ENCODE measurements around the gene INPP5K.

The INPP5K gene

DNA sequence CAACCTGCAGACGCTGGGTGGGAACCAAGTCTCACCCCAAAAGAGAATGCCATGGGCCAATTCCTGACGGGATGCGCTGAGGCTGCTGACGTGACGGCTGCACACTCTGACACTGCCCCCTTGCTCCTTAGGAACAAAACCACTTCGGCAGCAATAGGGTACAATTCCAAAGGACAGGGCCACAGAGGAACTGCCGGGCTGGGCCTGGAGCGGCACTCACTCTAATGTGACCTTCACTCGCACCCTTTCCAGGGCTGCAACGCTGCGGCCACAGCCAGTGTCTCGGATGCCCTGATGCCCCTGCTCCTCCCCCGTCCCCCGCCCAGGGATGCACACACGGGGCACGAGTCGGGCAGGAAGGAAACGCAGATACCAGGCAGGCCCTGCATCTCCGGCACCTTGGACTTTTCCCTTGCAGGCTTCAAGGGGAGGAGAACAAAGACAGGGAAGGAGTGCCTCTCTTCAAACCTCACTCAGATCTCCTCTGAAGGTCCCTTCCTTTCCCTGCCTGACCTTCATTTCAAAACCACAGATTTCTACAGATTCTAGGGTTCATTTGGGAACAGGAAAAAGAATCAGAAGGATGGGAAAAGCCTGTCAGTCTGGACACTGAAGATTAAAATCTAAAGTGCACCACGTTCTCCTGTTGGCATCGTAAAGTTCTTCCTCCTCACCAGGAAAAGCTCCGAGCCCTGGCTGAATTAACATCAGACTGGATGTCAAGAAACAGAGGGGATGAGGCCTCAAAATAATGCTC lies 43.9 kb upstream of the INPP5K start:
- no peaks in the 10 kb centered on the region for H3K9me2 ChIP-seq (replicated peaks; ENCODE audit: control insufficient read depth, low read length)
- H3K36me3 ChIP-seq (ENCODE audit: control insufficient read depth, low read length): peaks cover 50% of the 10 kb centered on the region
- peaks cover 73% of the 10 kb centered on the region for H3K79me2 ChIP-seq (ENCODE audit: control insufficient read depth, low read length)
- peaks cover 72% of the 10 kb centered on the region for H3K4me1 ChIP-seq (ENCODE audit: control insufficient read depth, low read length)
- H3K9me3 ChIP-seq (ENCODE audit: control insufficient read depth, insufficient read depth, low read length): no peaks in the 10 kb centered on the region
- peak overlapping the region; percentile 96 for H3K4me2 ChIP-seq (ENCODE audit: low read length)
- TF ChIP-seq, protein P1, sequence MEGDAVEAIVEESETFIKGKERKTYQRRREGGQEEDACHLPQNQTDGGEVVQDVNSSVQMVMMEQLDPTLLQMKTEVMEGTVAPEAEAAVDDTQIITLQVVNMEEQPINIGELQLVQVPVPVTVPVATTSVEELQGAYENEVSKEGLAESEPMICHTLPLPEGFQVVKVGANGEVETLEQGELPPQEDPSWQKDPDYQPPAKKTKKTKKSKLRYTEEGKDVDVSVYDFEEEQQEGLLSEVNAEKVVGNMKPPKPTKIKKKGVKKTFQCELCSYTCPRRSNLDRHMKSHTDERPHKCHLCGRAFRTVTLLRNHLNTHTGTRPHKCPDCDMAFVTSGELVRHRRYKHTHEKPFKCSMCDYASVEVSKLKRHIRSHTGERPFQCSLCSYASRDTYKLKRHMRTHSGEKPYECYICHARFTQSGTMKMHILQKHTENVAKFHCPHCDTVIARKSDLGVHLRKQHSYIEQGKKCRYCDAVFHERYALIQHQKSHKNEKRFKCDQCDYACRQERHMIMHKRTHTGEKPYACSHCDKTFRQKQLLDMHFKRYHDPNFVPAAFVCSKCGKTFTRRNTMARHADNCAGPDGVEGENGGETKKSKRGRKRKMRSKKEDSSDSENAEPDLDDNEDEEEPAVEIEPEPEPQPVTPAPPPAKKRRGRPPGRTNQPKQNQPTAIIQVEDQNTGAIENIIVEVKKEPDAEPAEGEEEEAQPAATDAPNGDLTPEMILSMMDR (IDR thresholded peaks at IDR 0.05; ENCODE audit: low read depth, low read length, poor library complexity, severe bottlenecking): no peak
- TF ChIP-seq EZH2phosphoT487 (IDR thresholded peaks at IDR 0.05; ENCODE audit: borderline replicate concordance, low read length): no peak
- no peak overlapping the region for H3K4me3 ChIP-seq (ENCODE audit: low read length)
- no peaks in the 10 kb centered on the region for H3K27me3 ChIP-seq (ENCODE audit: control insufficient read depth, low read length)
- H3F3A ChIP-seq (ENCODE audit: control insufficient read depth, insufficient read depth): peaks cover 14% of the 10 kb centered on the region
- H3K27ac ChIP-seq (ENCODE audit: low read depth, low read length): no peak overlapping the region
- H4K20me1 ChIP-seq (ENCODE audit: control insufficient read depth, insufficient read depth, low read depth, low read length): peaks cover 30% of the 10 kb centered on the region

DNA sequence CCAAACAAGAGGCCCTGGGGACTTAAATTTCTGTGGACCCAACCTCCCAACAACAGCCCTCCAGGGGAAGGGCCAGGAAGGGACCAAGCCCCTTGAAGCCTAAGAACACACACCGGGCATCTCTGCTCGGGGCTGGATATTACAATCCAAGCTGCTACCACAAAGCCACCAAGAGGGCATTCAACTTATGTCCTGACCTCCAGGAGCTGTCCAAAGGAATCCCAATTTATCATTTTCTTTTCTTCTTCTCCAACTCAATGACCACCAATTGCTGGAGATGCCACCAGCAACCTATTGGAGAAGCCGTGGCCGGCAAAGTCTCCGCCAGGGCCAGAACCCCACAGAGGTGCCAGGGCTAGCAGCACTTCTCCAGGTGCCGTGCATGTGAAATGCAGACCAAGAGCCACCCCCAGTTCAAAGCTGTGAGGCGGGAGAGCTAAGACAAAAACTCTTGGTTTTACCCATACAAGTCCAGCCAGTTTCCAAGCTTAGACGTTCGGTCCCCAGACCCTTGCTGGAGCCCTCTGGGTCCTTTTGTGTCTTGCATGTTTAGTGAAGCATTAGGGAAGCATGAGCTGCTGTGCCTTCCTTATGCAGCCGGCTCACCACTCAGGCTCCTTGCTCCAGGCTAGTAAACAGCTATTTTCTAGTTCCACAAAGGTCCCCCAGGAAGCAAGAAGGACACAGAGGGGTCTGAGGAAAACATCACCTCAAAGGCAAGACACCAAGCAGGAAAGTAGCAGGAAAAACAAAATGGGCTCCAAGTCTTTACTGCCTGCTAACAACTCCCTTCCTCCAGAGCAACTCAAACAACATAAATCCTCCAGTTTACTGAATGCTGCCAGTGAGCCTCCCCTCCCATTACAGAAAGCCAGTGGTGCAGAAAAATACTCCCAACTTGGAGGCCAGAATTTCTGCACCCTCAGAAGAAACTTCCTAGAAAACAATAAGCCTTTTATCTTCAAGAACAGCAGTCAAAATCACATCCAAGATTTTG lies 42.9 kb upstream of the INPP5K start:
- Histone ChIP-seq H3K9me3 (ENCODE audit: control insufficient read depth, insufficient read depth, low read length) (no peaks in the 10 kb centered on the region), H4K20me1 (ENCODE audit: control insufficient read depth, insufficient read depth, low read depth, low read length) (peaks cover 30% of the 10 kb centered on the region), H3K79me2 (ENCODE audit: control insufficient read depth, low read length) (peaks cover 83% of the 10 kb centered on the region), H3K27ac (ENCODE audit: low read depth, low read length) (no peak overlapping the region), H3F3A (ENCODE audit: control insufficient read depth, insufficient read depth) (peaks cover 14% of the 10 kb centered on the region), H3K9me2 (replicated peaks; ENCODE audit: control insufficient read depth, low read length) (no peaks in the 10 kb centered on the region), H3K27me3 (ENCODE audit: control insufficient read depth, low read length) (no peaks in the 10 kb centered on the region), H3K4me2 (ENCODE audit: low read length) (no peak overlapping the region), H3K36me3 (ENCODE audit: control insufficient read depth, low read length) (peaks cover 59% of the 10 kb centered on the region), H3K4me3 (ENCODE audit: low read length) (no peak overlapping the region), H3K4me1 (ENCODE audit: control insufficient read depth, low read length) (peaks cover 68% of the 10 kb centered on the region)
- TF ChIP-seq, protein P1 (IDR thresholded peaks at IDR 0.05; ENCODE audit: low read depth, low read length, poor library complexity, severe bottlenecking): no peak
- no peak for TF ChIP-seq EZH2phosphoT487 (IDR thresholded peaks at IDR 0.05; ENCODE audit: borderline replicate concordance, low read length)

DNA sequence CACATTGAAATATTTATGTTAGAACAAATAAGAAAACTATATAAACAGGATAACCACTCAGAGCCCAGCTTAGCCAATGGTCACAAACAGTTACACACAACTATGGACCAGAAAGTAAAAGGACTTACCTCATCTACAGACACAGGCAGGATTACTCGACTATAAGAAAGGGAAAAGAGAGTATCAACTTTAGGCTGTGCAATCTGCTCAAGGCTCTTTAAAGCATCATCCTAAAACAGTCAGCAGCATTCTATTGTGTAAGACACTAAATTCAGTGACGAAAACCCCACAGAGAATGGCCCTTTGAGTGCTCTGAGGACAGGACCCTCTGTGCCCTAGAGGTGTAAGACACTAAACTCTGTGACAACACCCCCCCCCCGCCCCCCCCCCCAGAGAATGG lies 42.0 kb upstream of the INPP5K start:
- H3K4me3 ChIP-seq (ENCODE audit: low read length): no peak overlapping the region
- H4K20me1 ChIP-seq (ENCODE audit: control insufficient read depth, insufficient read depth, low read depth, low read length): peaks cover 30% of the 10 kb centered on the region
- H3K27ac ChIP-seq (ENCODE audit: low read depth, low read length): no peak overlapping the region
- H3K79me2 ChIP-seq (ENCODE audit: control insufficient read depth, low read length): peaks cover 91% of the 10 kb centered on the region
- peaks cover 67% of the 10 kb centered on the region for H3K36me3 ChIP-seq (ENCODE audit: control insufficient read depth, low read length)
- H3K4me1 ChIP-seq (ENCODE audit: control insufficient read depth, low read length): peaks cover 58% of the 10 kb centered on the region
- no peaks in the 10 kb centered on the region for H3K9me3 ChIP-seq (ENCODE audit: control insufficient read depth, insufficient read depth, low read length)
- H3F3A ChIP-seq (ENCODE audit: control insufficient read depth, insufficient read depth): peaks cover 9% of the 10 kb centered on the region; the same call in 1 of the 2 replicates
- TF ChIP-seq EZH2phosphoT487 (IDR thresholded peaks at IDR 0.05; ENCODE audit: borderline replicate concordance, low read length): no peak
- TF ChIP-seq, protein P1 (IDR thresholded peaks at IDR 0.05; ENCODE audit: low read depth, low read length, poor library complexity, severe bottlenecking): no peak
- no peak overlapping the region for H3K4me2 ChIP-seq (ENCODE audit: low read length)
- no peaks in the 10 kb centered on the region for H3K27me3 ChIP-seq (ENCODE audit: control insufficient read depth, low read length)
- no peaks in the 10 kb centered on the region for H3K9me2 ChIP-seq (replicated peaks; ENCODE audit: control insufficient read depth, low read length)

Data from DOHH2 (cell line).